ENCODE data around the gene DCAF6.

DNA sequence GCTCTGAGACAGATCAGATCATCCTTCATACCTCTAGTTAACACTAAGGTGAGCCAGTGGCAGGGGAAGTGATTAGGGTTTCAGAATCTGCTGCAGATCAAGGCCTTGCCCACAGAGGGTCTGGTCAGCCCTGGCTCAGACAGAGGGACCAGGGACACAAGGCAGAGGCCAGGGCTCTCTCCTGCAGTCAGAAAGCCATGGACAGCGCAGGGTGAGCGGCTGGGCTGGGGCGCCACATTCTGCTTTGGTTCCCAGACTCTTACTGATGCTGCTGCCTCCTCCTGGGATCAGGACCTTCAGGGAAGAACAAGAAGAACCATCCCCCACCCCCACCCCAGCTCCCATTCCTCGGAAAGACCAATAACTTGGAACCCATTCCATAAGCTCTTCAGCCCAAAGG is 157.1 kb downstream of the DCAF6 start:
- TF ChIP-seq POLR2AphosphoS5 (IDR thresholded peaks at IDR 0.05; ENCODE audit: low read depth, low read length) (no peak), POLR2A (IDR thresholded peaks at IDR 0.05; ENCODE audit: low read depth, low read length) (no peak), SPI1 (IDR thresholded peaks at IDR 0.05; ENCODE audit: low read depth, low read length) (no peak), TAF1 (IDR thresholded peaks at IDR 0.05; ENCODE audit: low read depth, low read length) (no peak), POU2F2 (IDR thresholded peaks at IDR 0.05; ENCODE audit: low read depth, low read length) (no peak)
